ENCODE measurements around the gene CALCOCO1.

- TF ChIP-seq GATA2 (IDR thresholded peaks at IDR 0.05; ENCODE audit: low read depth, low read length) (no peak), GATA3 (IDR thresholded peaks at IDR 0.05; ENCODE audit: low read depth, low read length) (no peak)
Measured at GRCh38 chr12:53734425-53734824, 7.2 kb upstream of the CALCOCO1 start.
